Fibroblast of lung (primary cell): Measurements from ENCODE around the gene ABLIM3.

Source experiments
- EZH2 ChIP-seq: IDR thresholded peaks from 2 replicates; pipeline ENCODE4 v1.5.1; 2012; ENCODE audit warnings: low read length, control low read depth, mild to moderate bottlenecking; ENCODE audit errors: missing control alignments
- TF ChIP-seq, protein P1 (sequence below), 2 donors: IDR thresholded peaks in 1 of 2; conservative IDR thresholded peaks in 1 of 2; 1 replicate in 1 of 2; 2 replicates in 1 of 2; pipeline ENCODE4 v1.5.1; 2011 to 2012; ENCODE audit warnings: low read length in 2 of 2, control low read depth in 1 of 2, inconsistent platforms in 1 of 2, low read depth in 1 of 2, mild to moderate bottlenecking in 1 of 2

GRCh38 chr5:149134778-149135500 lies 6.4 kb upstream of the ABLIM3 start:
- TF ChIP-seq, protein P1, sequence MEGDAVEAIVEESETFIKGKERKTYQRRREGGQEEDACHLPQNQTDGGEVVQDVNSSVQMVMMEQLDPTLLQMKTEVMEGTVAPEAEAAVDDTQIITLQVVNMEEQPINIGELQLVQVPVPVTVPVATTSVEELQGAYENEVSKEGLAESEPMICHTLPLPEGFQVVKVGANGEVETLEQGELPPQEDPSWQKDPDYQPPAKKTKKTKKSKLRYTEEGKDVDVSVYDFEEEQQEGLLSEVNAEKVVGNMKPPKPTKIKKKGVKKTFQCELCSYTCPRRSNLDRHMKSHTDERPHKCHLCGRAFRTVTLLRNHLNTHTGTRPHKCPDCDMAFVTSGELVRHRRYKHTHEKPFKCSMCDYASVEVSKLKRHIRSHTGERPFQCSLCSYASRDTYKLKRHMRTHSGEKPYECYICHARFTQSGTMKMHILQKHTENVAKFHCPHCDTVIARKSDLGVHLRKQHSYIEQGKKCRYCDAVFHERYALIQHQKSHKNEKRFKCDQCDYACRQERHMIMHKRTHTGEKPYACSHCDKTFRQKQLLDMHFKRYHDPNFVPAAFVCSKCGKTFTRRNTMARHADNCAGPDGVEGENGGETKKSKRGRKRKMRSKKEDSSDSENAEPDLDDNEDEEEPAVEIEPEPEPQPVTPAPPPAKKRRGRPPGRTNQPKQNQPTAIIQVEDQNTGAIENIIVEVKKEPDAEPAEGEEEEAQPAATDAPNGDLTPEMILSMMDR (conservative IDR thresholded peaks at IDR 0.05 in 1 of 2, IDR thresholded peaks at IDR 0.05 in 1 of 2; ENCODE audit: low read depth in 1 of 2, low read length in 2 of 2), result no peak
- TF ChIP-seq EZH2, result no peak
